Right lobe of liver (tissue), 6 donors: ENCODE results near the gene FYB1. TPM values are rescaled to one million over a fixed set of nuclear protein-coding genes. Genes with fewer than 3 reads are reported as not detected.

Source experiments
- ATAC-seq, 4 donors: fragments of 200-7000 bp; cut with Tn5 transposase; one replicate each; pipeline ENCODE4 v1.9.1; 2020; ENCODE audit warnings: mild to moderate bottlenecking in 4 of 4, moderate library complexity in 4 of 4
- DNase-seq, 3 donors: peaks; one replicate each; pipeline ENCODE4 v3.0.0-alpha.2; 2020
- H3K27ac ChIP-seq, 3 donors: fragments of 200-600 bp; one replicate each; pipeline ENCODE4 v1.8.0; 2022
- H3K27me3 ChIP-seq, 2 donors: fragments of 200-600 bp; one replicate each; pipeline ENCODE4 v1.8.0; 2022
- H3K36me3 ChIP-seq, 4 donors: fragments of 200-600 bp; sonication (generic) in 1 of 4; one replicate each; pipeline versions ENCODE4 v1.5.1 to v1.8.0; 2017 to 2022; ENCODE audit warnings: control low read depth in 1 of 4
- H3K4me1 ChIP-seq, 4 donors: fragments of 200-600 bp; sonication (generic) in 1 of 4; one replicate each; pipeline versions ENCODE4 v1.5.1 to v1.8.0; 2017 to 2022; ENCODE audit warnings: control low read depth in 1 of 4
- H3K4me3 ChIP-seq, 3 donors: fragments of 200-600 bp; one replicate each; pipeline ENCODE4 v1.8.0; 2022
- H3K9me3 ChIP-seq, 4 donors: fragments of 200-600 bp; sonication (generic) in 1 of 4; one replicate each; pipeline versions ENCODE4 v1.5.1 to v1.8.0; 2017 to 2022; ENCODE audit warnings: control low read depth in 1 of 4
- POLR2A ChIP-seq: fragments of 450-650 bp; IDR thresholded peaks from one replicate; pipeline ENCODE4 v1.6.1; 2017; ENCODE audit warnings: antibody characterized with exemption, mild to moderate bottlenecking
- WGBS: methylation state at CpG from one replicate; pipeline ENCODE4 v1.1.6; 2018; ENCODE audit warnings: low coverage, low lambda C conversion rate; ENCODE audit not compliant: insufficient coverage; ENCODE audit errors: missing lambda C conversion rate; 5-methylcytosine and 5-hydroxymethylcytosine counted together
- intact Hi-C, 2 donors: fragments of 100-400 bp; cut with DNase I; formaldehyde crosslinking; loops; one replicate each; pipeline versions ENCODE4 v1.11.2 to v1.14.1; 2022
- total RNA-seq, 6 experiments: library from RNA; depleted of rRNA in 2 of 6; stranded (reverse); fragments of >200 nt in 2 of 6; fragmentation: NEBNext Ultra II Directional in 3 of 6; extraction: Animal tissue kit (Norgen Biotek cat#: 25700) in 3 of 6; gene quantifications; one replicate each; pipeline versions ENCODE4 v1.1.0 to v1.2.4, GENCODE V29; 2016 to 2023
- TF ChIP-seq, protein P1 (sequence below), 4 donors: fragments of 200-600 bp in 3 of 4; fragments of 450-650 bp in 1 of 4; IDR thresholded peaks; one replicate each; pipeline versions ENCODE4 v1.5.1 to v1.8.0; 2016 to 2022; ENCODE audit warnings: antibody characterized with exemption in 4 of 4, mild to moderate bottlenecking in 2 of 4
- donor health status: DM: no; HTN: yes; CAD: no.
- donor health status: DM: no; HTN: no; CAD: no.
- donor health status: DM: no; HTN: no; CAD: no.
- donor health status: DM: no; HTN: yes; CAD: no.
- donor health status: DM: no; HTN: yes; CAD: no.

The FYB1 gene
- total RNA-seq, 6 experiments from 2014 or later = 3.7 to 15.3 (median 9.1) TPM

GRCh38 chr5:39205550-39205949 lies 13.8 kb downstream of the FYB1 start:
- DNase-seq = no peak
- ATAC-seq = no peak
- no peak overlapping the region for H3K4me3 ChIP-seq
- H3K36me3 ChIP-seq = no peaks in the 10 kb centered on the region
- 39% methylated on average over 3 of the region's 3 CpGs for WGBS
- TF ChIP-seq, protein P1, sequence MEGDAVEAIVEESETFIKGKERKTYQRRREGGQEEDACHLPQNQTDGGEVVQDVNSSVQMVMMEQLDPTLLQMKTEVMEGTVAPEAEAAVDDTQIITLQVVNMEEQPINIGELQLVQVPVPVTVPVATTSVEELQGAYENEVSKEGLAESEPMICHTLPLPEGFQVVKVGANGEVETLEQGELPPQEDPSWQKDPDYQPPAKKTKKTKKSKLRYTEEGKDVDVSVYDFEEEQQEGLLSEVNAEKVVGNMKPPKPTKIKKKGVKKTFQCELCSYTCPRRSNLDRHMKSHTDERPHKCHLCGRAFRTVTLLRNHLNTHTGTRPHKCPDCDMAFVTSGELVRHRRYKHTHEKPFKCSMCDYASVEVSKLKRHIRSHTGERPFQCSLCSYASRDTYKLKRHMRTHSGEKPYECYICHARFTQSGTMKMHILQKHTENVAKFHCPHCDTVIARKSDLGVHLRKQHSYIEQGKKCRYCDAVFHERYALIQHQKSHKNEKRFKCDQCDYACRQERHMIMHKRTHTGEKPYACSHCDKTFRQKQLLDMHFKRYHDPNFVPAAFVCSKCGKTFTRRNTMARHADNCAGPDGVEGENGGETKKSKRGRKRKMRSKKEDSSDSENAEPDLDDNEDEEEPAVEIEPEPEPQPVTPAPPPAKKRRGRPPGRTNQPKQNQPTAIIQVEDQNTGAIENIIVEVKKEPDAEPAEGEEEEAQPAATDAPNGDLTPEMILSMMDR (IDR thresholded peaks at IDR 0.05) = no peak
- no peak for TF ChIP-seq POLR2A
- H3K9me3 ChIP-seq = no peaks in the 10 kb centered on the region
- H3K4me1 ChIP-seq = no peaks in the 10 kb centered on the region
- H3K27ac ChIP-seq = no peak overlapping the region
- intact Hi-C loops = no loop called here
- no peaks in the 10 kb centered on the region for H3K27me3 ChIP-seq

GRCh38 chr5:39203951-39204350 lies 15.4 kb downstream of the FYB1 start:
- intact Hi-C loops = no loop called here

DNA sequence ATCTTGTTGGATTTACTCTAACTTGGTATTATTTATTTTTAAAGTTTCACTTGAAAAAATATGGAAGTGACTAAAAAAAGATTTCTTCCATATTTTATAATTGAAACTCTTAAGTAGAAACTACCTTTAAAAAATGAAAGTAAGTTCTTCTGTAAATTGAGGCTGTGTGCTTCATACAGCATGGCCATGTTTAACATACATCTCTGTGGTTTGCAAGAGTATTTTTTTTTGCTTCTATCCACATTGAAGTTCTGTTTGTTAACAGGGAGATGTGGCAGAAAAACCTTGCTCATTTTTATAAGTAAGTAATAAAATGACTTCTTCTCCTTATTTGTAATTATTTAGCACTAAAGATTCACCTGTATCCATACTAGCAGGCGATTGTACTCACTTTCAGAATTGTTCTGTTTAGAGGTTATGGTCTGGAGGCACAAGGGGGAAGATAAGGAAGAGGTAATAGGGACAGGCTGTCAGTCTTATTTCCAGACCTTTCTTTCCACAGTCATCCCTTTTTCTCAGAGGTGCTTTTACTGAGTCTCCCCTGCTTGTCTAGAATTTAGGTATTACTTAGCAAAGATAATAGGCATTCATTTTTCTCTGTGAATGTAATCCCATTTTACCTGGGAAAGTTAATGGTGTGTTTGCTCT lies 16.0 kb downstream of the FYB1 start:
- no peaks in the 10 kb centered on the region for H3K9me3 ChIP-seq
- peak overlapping the region in 1 of 3 donors; percentile 1 for H3K27ac ChIP-seq
- H3K4me3 ChIP-seq = no peak overlapping the region
- no peaks in the 10 kb centered on the region for H3K4me1 ChIP-seq
- 50% methylated on average over 1 of the region's 1 CpG for WGBS
- H3K36me3 ChIP-seq = no peaks in the 10 kb centered on the region
- no peaks in the 10 kb centered on the region for H3K27me3 ChIP-seq
- DNase-seq (no peak), ATAC-seq (no peak)
- TF ChIP-seq, protein P1 (IDR thresholded peaks at IDR 0.05) = no peak
- no peak for TF ChIP-seq POLR2A
- intact Hi-C loops = no loop called here

More at GRCh38 chr5:39203951-39204350, 15.4 kb downstream of the FYB1 start:
- ATAC-seq = no peak
- TF ChIP-seq, protein P1 (IDR thresholded peaks at IDR 0.05) = no peak
- no peak for TF ChIP-seq POLR2A
- 62% methylated on average over 1 of the region's 1 CpG for WGBS
- H3K27me3 ChIP-seq = no peaks in the 10 kb centered on the region
- H3K4me1 ChIP-seq = no peaks in the 10 kb centered on the region
- H3K27ac ChIP-seq = no peak overlapping the region
- H3K9me3 ChIP-seq = no peaks in the 10 kb centered on the region
- no peak overlapping the region for H3K4me3 ChIP-seq
- H3K36me3 ChIP-seq = no peaks in the 10 kb centered on the region
- DNase-seq = no peak

GRCh38 chr5:39202597-39203274 lies 16.6 kb downstream of the FYB1 start:
- intact Hi-C loops = no loop called here
- Histone ChIP-seq H3K36me3 (no peaks in the 10 kb centered on the region), H3K9me3 (no peaks in the 10 kb centered on the region), H3K27me3 (no peaks in the 10 kb centered on the region), H3K27ac (peak overlapping the region in 1 of 3 donors; percentile 1), H3K4me1 (no peaks in the 10 kb centered on the region), H3K4me3 (no peak overlapping the region)
- no peak for DNase-seq
- WGBS = 66% methylated on average over 9 of the region's 11 CpGs
- TF ChIP-seq, protein P1 (IDR thresholded peaks at IDR 0.05) = no peak
- no peak for TF ChIP-seq POLR2A
- ATAC-seq = peak; percentile 23 to 63 (median 56)
